Left renal cortex interstitium (tissue), 4 donors: ENCODE data around the gene CXCL17. TPM values are rescaled to one million over a fixed set of nuclear protein-coding genes. Genes with fewer than 3 reads are reported as not detected.
"Not testable (repeated sequence)": the region's sequence is repeated elsewhere in the genome, so short reads cannot be mapped to it uniquely, and the experiment has no call there.

Experiments
- DNase-seq, 4 donors: peaks; one replicate each; pipeline ENCODE4 v3.0.0-alpha.2; 2013; ENCODE audit warnings: low read depth in 4 of 4, low spot score in 2 of 4, missing footprints in 1 of 4
- polyA plus RNA-seq, 4 donors: library from polyadenylated mRNA; unstranded; fragments of 120-200 nt; gene quantifications; one replicate each; pipeline ENCODE4 v1.2.1, GENCODE V29; 2013; ENCODE audit not compliant: insufficient read length in 4 of 4

Gene CXCL17
- under 1 TPM in 3 of 4 donors, not detected in 1; 0.16 to 0.24 (median 0.20) TPM for polyA plus RNA-seq

DNA sequence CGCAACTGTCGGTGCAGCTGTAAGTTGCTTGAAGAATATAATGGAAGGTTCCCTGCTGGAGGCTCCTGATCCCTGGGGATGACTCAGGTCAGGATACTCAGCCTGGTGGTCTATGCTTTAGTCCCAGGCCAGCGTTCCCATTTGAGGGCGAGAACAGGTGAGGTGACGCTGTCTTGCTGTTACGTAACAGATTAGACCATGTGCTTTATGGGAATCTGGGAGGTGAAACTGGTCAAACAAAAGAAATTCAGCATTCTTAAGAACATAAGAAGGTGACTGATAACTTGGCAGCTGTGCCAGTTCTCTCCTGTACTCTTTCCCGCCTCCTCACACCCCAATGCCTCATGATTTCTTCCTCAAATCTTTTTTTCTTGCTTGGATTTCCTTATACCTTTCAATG is at the start of gene CXCL17:
Gene CXCL17 (minus strand): TSS at position 114 of the 400 bp plus-strand sequence. CDS start 114 bp downstream, outside the sequence.
- DNase-seq = no peak

DNA sequence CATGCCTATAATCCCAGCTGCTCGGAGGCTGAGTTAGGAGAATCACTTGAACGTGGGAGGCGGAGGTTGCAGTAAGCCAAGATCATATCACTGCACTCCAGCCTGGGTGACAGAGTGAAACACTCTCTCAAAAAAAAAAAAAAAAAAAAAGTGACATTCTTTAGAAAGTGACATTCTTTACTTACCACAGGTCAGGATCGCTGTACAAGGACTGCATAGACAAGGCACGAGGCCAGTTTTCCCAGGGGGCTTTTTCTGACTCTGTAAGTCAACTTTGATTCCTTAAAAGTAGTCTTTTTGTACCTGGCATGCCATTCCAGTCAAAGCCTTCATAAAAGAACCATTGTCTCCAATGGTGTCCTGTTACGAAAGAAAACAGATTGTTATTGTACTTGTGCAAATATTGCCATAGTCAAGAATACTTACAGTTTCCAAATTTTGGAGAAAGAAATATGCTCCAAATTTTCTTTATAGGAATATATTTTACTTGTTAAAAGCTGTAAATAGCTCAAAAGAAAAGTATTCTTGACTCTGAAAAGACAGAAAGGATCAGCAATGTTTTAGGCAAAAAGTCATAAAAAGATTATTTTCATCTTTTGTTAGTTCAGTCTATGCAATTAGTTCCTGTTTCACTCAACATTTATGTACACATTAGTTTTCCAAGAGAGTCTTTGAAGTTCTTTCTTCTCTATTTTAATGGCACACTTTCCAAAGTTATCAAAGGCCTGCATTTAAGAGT is 46.2 kb upstream of the CXCL17 start:
- no peak for DNase-seq

DNA sequence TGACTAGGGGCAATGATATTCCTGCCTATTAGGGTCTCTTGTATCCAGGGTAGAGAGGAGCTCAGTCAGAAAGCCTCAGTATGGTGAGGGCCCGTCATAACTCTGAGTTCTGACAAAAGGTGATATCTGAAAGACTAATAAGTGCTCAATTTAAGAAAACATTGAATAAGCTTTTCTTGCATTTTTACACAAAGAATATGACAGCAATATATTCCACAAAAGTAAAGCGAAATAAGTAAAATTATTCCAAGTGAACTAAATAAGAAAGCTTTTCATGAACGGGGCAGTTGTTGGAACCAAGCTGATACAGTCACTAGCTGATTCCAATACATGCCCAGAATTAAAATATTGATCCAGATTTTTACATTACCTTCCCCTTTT is 45.0 kb upstream of the CXCL17 start:
- no peak for DNase-seq

DNA sequence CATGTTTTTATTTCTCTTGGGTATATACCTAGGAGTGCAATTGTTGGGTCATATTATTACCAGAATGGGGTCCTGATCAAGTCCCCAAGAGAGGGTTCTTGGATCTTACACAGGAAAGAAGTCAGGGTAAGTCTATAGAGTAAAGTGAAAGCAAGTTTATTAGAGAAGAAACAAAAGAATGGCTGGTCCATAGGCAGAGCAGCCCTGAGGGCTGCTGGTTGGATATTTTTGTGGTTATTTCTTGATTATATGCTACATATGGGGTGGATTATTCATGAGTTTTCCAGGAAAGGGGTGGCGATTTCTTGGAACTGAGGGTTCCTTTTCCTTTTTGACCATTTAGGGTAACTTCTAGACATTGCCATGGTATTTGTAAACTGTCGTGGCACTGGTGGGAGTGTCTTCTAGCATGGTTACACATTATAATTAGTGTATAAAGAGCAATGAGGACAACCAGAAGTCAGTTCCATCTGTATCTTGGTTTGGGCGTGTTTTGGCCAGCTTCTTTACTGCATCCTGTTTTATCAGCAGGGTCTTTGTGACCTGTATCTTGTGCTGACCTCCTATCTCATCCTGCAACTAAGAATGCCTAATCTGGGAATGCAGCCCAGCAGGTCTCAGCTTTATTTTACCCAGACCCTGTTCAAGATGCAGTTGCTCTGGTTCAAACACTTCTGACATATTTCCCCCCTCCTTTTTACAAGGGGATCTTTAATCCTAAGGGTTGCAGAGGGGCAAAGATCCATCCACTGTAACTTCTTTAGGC is 44.5 kb upstream of the CXCL17 start:
- no peak for DNase-seq

- DNase-seq = not testable (repeated sequence)
Measured at GRCh38 chr19:42485036-42485435, 42.3 kb upstream of the CXCL17 start.

DNA sequence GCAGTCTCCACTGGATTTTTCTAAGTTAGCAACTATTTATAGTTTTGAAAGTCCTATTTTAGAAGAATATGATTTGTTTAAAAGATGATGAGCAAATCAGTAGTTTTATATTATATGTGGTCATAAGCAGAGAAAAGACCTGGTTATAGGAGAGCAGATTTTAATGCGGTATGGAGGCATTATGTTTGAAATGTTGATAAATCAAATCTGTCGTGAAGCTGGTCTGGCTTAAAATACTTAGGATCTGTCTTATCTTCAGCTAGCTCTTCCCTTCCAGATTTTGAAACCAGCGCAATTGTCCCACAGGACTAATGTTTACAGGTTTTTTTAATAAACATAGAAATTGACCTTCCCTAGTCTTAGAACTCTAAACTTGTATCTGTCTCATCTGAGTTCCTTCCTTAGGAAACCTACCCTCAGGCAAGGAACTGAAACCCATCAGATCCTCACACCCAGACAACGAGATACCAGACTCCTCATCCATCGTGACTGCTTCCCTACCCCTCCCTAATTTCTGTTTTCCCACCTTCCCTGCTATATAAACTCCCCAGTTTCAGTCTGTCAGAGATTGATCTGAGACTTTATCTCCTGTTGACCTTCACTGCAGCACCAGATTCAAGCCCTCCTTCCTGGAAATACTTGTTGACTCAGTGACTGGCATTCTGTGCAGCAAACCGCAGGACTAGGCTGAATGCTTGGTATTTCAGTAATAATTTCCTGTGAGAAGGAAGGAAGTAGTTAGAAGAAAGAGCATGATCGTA is 37.8 kb upstream of the CXCL17 start:
- DNase-seq = no peak

DNA sequence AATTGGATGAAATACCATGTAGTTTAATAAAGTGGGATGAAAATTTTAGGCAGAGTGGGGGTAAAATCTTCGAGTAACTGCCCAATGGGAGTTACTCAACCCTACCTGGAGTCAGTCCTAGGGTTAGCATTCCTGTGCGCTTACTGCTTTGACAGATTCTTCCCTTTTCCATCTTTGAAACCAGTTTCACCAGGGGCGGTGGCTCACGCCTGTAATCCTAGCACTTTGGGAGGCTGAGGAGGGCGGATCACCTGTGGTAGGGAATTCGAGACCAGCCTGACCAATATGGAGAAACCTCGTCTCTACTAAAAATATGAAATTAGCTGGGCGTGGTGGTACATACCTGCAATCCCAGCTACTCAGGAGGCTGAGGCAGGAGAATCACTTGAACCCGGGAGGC is 37.0 kb upstream of the CXCL17 start:
- no peak for DNase-seq

DNA sequence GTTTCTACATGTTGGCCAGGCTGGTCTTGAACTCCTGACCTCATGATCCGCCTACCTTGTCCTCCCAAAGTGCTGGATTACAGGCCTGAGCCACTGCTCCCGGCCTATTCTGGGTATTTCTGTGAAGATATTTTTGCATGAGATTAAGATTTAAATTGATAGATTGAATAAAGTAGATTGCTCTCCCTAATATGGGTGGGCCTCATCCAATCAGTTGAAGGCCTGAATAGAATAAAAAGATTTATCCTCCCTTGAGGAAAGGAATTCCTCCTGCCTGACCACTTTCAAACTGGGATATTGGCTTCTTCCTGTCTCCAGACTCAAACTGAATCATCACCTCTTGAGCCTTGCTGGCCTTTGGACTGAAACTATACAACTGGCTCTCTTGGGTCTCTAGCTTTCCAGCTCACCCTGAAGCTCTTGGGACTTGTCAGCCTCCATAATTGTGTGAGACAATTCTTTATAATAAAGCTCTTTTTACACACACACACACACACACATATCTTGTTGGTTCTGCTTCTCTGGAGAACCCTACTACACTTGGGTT is 36.1 kb upstream of the CXCL17 start:
- no peak for DNase-seq

DNA sequence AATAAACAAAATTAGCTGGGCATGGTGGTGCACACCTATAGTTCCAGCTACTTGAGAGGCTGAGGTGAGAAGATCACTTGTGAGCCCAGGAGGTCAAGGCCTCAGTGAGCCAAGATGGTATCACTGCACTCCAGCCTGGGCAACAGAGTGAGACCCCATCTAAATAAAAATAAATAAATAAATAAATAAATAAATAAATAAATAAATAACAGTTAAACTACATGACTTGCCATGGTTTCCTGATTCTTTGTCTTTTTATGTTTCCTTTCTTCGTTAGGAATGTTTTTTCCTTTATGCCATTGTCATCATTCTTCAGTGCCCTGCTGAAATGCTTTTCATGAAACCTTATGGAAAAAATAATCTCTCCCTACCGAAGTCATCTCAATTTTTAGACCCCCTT is 35.2 kb upstream of the CXCL17 start:
- DNase-seq = no peak

DNA sequence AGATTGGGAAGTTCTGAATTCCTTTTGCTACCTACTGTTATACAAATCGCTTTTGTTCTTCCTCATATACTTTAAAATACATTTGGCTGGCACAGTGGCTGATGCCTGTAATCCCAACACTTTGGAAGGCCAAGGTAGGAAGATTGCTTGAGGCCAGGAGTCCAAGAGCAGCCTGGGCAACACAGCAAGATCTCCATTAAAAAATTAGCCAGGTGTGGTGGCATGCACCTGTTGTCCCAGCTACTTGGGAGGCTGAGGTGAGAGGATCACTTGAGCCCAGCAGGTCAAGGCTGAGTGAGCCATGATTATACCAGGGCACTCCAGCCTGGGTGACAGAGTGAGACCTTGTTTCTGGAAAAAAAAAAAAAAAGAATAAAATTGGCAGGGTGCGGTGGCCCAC is 34.4 kb upstream of the CXCL17 start:
- no peak for DNase-seq

- DNase-seq = no peak
Measured at GRCh38 chr19:42475366-42475765, 32.6 kb upstream of the CXCL17 start.

GRCh38 chr19:42474743-42475142 is 32.0 kb upstream of the CXCL17 start:
- no peak for DNase-seq

- DNase-seq = no peak
Measured at GRCh38 chr19:42473686-42474085, 30.9 kb upstream of the CXCL17 start.

GRCh38 chr19:42472402-42473147 is 29.8 kb upstream of the CXCL17 start:
- no peak for DNase-seq

DNA sequence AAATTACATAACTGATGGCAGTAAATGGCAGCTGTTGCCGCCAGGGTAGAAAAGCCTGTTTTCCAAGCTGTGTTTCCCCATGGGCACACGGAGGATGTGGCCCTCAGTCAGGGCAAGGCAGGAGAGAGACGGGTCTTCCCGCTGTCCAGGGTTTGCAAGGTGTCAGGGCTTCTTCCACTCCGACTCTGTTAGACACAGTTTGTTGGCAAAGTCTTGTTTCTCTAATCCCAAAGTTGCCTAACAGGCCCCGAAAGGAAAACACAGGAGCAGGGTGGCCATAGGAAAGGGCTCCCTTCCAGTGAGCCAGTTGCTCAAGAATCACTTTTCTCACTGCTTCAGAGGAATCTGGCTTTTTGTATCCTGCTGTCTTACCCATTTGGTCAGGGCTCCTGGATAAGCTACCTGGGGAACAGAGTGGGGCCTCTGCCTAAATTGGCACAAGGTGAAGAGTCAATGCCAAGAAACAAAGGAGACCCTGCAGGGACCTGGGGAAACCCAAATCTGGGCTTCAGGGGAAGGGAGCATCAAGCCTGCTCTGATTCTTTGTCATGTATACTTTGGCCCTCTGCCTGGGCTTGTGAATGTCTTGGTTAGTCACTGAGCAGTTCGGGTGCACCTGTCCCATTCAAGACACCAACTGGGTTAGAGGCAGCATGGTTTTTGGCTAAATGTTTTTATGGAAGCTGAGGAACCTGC is 29.0 kb upstream of the CXCL17 start:
- no peak for DNase-seq

- DNase-seq = no peak
Measured at GRCh38 chr19:42469311-42470235, 26.8 kb upstream of the CXCL17 start.

DNA sequence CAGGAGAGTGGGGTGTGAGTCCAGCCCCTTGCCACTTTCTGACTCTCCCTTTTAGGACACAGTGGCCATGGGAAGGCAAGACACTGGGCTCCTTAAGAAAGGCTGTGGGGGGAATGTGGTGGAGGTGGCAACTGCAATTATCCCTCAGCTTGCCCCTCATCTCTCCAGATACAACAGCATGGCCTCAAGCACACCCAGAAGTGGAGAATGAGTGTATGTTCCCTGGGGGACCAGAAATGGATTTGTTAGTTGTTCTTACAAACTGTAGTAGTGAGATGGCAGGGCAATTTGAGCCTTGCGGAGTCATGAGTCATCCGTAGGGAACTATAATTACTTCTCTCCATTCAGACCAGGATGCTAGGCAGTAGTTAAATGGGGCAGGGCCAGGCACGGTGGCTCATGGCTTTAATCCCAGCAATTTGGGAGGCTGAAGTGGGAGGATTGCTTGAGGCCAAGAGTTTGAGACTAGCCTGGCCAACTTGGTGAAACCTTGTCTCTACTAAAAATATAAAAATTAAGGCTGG is 25.6 kb upstream of the CXCL17 start:
- no peak for DNase-seq

GRCh38 chr19:42467183-42467760 is 24.5 kb upstream of the CXCL17 start:
- no peak for DNase-seq
